GM23338 (cell line): Measurements from ENCODE around the gene STIP1.

Source experiments
- CREB1 ChIP-seq: fragments of 250-450 bp; sonication (Bioruptor Pico); IDR thresholded peaks from 2 replicates; pipeline ENCODE4 v1.5.0; 2020; ENCODE audit warnings: low read depth, mild to moderate bottlenecking, moderate library complexity
- POLR2AphosphoS5 ChIP-seq: IDR thresholded peaks from 2 replicates; pipeline ENCODE4 v1.6.1; 2016; ENCODE audit warnings: antibody characterized with exemption, low read depth
- REST ChIP-seq: IDR thresholded peaks from one replicate; pipeline ENCODE4 v1.6.1; 2018; ENCODE audit warnings: antibody characterized with exemption; ENCODE audit not compliant: unreplicated experiment
- TF ChIP-seq, protein P1 (sequence below), 2 experiments: fragments of 200-600 bp in 1 of 2; sonication (generic) in 1 of 2; conservative IDR thresholded peaks; 2 replicates each; pipeline versions ENCODE4 v1.5.1 to v1.6.1; 2016 to 2017; ENCODE audit warnings: antibody characterized with exemption in 2 of 2, low read depth in 2 of 2, mild to moderate bottlenecking in 2 of 2, moderate library complexity in 1 of 2

GRCh38 chr11:64208086-64208795 is 22.3 kb downstream of the STIP1 start:
- no peak for TF ChIP-seq POLR2AphosphoS5
- TF ChIP-seq CREB1 = no peak
- TF ChIP-seq, protein P1, sequence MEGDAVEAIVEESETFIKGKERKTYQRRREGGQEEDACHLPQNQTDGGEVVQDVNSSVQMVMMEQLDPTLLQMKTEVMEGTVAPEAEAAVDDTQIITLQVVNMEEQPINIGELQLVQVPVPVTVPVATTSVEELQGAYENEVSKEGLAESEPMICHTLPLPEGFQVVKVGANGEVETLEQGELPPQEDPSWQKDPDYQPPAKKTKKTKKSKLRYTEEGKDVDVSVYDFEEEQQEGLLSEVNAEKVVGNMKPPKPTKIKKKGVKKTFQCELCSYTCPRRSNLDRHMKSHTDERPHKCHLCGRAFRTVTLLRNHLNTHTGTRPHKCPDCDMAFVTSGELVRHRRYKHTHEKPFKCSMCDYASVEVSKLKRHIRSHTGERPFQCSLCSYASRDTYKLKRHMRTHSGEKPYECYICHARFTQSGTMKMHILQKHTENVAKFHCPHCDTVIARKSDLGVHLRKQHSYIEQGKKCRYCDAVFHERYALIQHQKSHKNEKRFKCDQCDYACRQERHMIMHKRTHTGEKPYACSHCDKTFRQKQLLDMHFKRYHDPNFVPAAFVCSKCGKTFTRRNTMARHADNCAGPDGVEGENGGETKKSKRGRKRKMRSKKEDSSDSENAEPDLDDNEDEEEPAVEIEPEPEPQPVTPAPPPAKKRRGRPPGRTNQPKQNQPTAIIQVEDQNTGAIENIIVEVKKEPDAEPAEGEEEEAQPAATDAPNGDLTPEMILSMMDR (conservative IDR thresholded peaks at IDR 0.05; ENCODE audit: low read depth in 2 of 2) = 0 out of 4 replicates have a peak, but pooled peaks of 1 of the 2 experiments have one; percentile 4
- no peak for TF ChIP-seq REST
